H1 (cell line): Measurements from ENCODE around the gene MBNL1. TPM values are rescaled to one million over a fixed set of nuclear protein-coding genes. Genes with fewer than 3 reads are reported as not detected.

Experiments used
- TAF1 ChIP-seq: IDR thresholded peaks from 2 replicates; pipeline ENCODE4 v1.6.1; 2011; ENCODE audit warnings: mild to moderate bottlenecking, low read depth, low read length
- polyA plus RNA-seq, 7 experiments: library from polyadenylated mRNA; depleted of rRNA in 3 of 7; stranded (reverse) in 5 of 7; unstranded in 2 of 7; fragments of >200 nt in 5 of 7; fragments of 200-250 nt in 2 of 7; gene quantifications; 1 replicate in 5 of 7; 2 replicates in 1 of 7; 4 replicates in 1 of 7; pipeline versions ENCODE4 v1.2.1 to v1.2.3, GENCODE V29; 2011 to 2013; ENCODE audit warnings: missing spikeins in 2 of 7, mixed read lengths in 2 of 7
- total RNA-seq: library from RNA; stranded (reverse); fragmentation: NEBNext Ultra II Directional; extraction: Animal tissue kit (Norgen Biotek cat#: 25700); gene quantifications from 2 replicates; pipeline ENCODE4 v1.2.1, GENCODE V29; 2021

Gene MBNL1
- total and polyA plus RNA-seq, 2 of the 8 experiments (the other 6 are each of a cell fraction or from before 2014, with no cell fraction given), result 5.0 to 16.4 TPM

DNA sequence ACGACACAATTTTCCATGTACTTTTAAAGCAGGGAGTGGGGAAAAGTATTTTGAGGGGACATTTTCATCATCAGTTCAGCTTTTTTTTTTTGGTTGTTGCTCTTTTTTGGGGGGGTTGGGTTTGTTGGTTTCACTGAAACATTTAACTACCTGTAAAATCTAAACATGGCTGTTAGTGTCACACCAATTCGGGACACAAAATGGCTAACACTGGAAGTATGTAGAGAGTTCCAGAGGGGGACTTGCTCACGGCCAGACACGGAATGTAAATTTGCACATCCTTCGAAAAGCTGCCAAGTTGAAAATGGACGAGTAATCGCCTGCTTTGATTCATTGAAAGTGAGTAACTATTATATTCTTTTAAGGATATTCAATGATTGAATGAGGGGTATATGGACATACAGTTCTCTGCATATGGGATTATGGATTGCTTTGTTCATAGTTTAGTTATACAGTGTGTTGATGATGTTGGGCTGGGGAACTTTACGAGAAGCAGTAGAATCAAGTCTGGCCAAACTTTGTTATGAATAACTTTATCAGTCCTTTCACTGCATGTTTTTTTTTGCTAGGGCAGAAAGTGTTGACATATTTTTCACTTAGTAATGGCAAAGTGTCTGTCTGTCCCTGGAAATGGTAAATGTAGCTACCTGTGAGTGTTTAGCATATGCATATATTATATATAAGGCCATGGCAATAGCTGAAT, 31.5 kb downstream of the MBNL1 start (continued):
- no peak for TF ChIP-seq TAF1
